A549 treated with AZD9567 at 1 μM for 4 hours (cell line): ENCODE data around the gene PCNX1. TPM values are rescaled to one million over a fixed set of nuclear protein-coding genes. Genes with fewer than 3 reads are reported as not detected.

ENCODE experiments used
- total RNA-seq: library from RNA; stranded (reverse); fragments of 200-300 nt; extraction: Qiagen RNA extraction; gene quantifications from 5 replicates; pipeline ENCODE4 v1.2.3, GENCODE V29; 2022; ENCODE audit not compliant: insufficient read depth

The PCNX1 gene
- 15.4 to 35.1 TPM (median 17.5 TPM) in 5 replicates for total RNA-seq

GRCh38 chr14:70907176-70907995 is at the start of gene PCNX1:
TSS of gene PCNX1 (plus strand) at chr14:70907459. CDS start at chr14:70907851, 392 bp downstream.

Other genes with a start within 250 kb of the PCNX1 start
- 4.7 to 6.2 TPM (median 5.6 TPM) in 5 replicates for gene MAP3K9, start 97.9 kb upstream of the PCNX1 start, total RNA-seq